Mononuclear cell (primary cell): ENCODE measurements around the gene HCN3. TPM values are rescaled to one million over a fixed set of nuclear protein-coding genes. Genes with fewer than 3 reads are reported as not detected.
"Not testable (repeated sequence)": the region's sequence is repeated elsewhere in the genome, so short reads cannot be mapped to it uniquely, and the experiment has no call there.

Experiments used
- H3K27me3 ChIP-seq: 2 replicates; pipeline ENCODE4 v1.6.0; 2011; ENCODE audit warnings: low read length, control low read depth; ENCODE audit not compliant: insufficient read depth
- H3K4me1 ChIP-seq: 2 replicates; pipeline ENCODE4 v1.5.1; 2011; ENCODE audit warnings: mild to moderate bottlenecking, low read length, control low read depth; ENCODE audit not compliant: insufficient read depth
- H3K4me3 ChIP-seq: 2 replicates; pipeline ENCODE4 v1.5.1; 2011; ENCODE audit warnings: mild to moderate bottlenecking, low read length, moderate library complexity
- H3K9me3 ChIP-seq: 2 replicates; pipeline ENCODE4 v1.5.1; 2011; ENCODE audit warnings: low read depth, mild to moderate bottlenecking, control low read depth, low read length
- total RNA-seq: library from RNA; depleted of rRNA; stranded (reverse); fragments of >200 nt; gene quantifications from one replicate; pipeline ENCODE4 v1.2.3, GENCODE V29; 2012

The HCN3 gene
- total RNA-seq, 1 donor = 0.21 TPM

- Histone ChIP-seq H3K4me1 (no peaks in the 10 kb centered on the region), H3K4me3 (no peak overlapping the region), H3K9me3 (no peaks in the 10 kb centered on the region), H3K27me3 (no peaks in the 10 kb centered on the region)
Measured at GRCh38 chr1:155286544-155286943, 9.3 kb downstream of the HCN3 start.

GRCh38 chr1:155287987-155288543 lies 10.8 kb downstream of the HCN3 start:
- H3K9me3 ChIP-seq = no peaks in the 10 kb centered on the region
- no peaks in the 10 kb centered on the region for H3K4me1 ChIP-seq
- no peak overlapping the region for H3K4me3 ChIP-seq
- H3K27me3 ChIP-seq = no peaks in the 10 kb centered on the region

DNA sequence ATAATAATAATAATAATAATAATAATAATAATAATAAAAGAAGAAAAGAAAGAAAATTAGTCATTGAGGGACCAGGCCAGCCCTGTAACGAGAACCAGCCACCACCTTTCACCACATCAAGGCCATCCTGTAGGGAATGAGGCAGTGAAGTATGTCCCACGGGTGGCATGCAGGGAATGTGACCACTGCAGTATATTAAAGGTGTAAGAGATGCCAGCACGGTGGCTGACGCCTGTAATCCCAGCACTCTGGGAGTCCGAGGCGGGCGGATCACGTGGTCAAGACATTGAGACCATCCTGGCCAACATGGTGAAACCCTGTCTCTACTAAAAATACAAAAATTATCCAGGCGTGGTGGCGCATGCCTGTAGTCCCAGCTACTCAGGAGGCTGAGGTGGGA lies 13.7 kb downstream of the HCN3 start:
- H3K4me3 ChIP-seq, H3K9me3 ChIP-seq, H3K4me1 ChIP-seq: not testable (repeated sequence)
- H3K27me3 ChIP-seq = peaks cover 20% of the 10 kb centered on the region

- Histone ChIP-seq H3K9me3 (no peaks in the 10 kb centered on the region), H3K4me1 (peaks cover 4% of the 10 kb centered on the region), H3K27me3 (peaks cover 23% of the 10 kb centered on the region), H3K4me3 (no peak overlapping the region)
Measured at GRCh38 chr1:155293086-155293749, 16.0 kb downstream of the HCN3 start.

GRCh38 chr1:155294520-155295182 lies 17.4 kb downstream of the HCN3 start:
- H3K9me3 ChIP-seq = no peaks in the 10 kb centered on the region
- peaks cover 23% of the 10 kb centered on the region for H3K27me3 ChIP-seq
- H3K4me3 ChIP-seq = no peak overlapping the region
- H3K4me1 ChIP-seq = peaks cover 4% of the 10 kb centered on the region

DNA sequence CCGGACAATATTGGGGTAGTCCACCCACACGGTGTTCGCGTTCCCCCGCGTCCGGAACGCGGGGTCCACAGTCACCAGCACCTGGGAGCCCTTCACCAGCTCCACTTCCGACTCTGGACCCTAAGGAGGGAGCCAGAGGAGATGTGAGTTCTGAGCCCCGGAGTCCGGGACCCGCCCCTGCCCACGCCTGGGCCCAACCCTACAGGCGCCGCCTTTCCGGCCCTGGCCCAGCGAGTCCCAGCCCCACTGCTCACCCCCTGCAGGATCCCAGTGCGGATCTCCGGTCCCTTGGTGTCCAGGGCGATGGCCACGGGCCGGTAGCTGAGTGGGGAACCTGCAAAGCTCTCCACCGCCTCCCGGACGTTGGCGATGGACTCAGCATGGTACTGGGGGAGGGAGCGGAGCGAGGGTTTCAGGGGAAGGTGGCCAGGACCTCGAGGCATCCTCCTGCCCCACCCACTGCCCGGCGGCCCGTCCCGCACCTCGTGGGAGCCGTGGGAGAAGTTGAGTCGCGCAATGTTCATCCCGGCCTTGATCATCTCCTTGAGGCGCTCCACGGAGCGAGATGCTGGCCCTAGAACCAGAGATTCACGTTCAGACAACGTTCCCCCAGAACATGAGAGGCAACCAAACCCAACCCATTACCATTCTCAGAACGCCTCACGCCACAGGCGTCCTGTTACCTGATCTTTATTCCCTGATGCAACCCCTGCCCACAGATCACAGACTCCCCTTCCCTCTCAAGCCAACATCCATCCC lies 18.1 kb downstream of the HCN3 start:
- Histone ChIP-seq H3K9me3 (no peaks in the 10 kb centered on the region), H3K4me1 (peaks cover 4% of the 10 kb centered on the region), H3K27me3 (peaks cover 23% of the 10 kb centered on the region), H3K4me3 (no peak overlapping the region)

GRCh38 chr1:155295942-155296267 lies 18.6 kb downstream of the HCN3 start:
- Histone ChIP-seq H3K27me3 (peaks cover 23% of the 10 kb centered on the region), H3K4me1 (peaks cover 4% of the 10 kb centered on the region), H3K9me3 (no peaks in the 10 kb centered on the region), H3K4me3 (no peak overlapping the region)

DNA sequence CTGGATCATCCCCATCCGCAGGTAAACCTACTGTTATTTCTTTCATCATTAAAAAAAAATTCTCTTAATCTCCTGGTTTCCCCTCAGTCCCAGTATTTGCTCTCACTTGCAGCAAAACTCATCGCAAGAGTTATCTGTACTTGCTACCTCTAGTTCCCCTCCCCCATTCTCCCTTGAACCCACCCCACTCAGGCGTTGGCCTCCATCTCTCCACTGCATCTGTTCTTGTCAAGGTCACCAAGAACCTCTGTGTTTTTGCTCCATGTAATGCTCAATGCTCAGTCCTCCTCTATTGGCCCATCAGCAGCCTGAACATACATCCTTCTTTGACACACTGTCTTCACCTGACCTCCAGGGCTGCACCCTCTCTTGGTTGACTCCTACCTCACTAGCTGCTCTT lies 19.4 kb downstream of the HCN3 start:
- H3K9me3 ChIP-seq = no peaks in the 10 kb centered on the region
- peaks cover 4% of the 10 kb centered on the region for H3K4me1 ChIP-seq
- peaks cover 23% of the 10 kb centered on the region for H3K27me3 ChIP-seq
- H3K4me3 ChIP-seq = no peak overlapping the region

DNA sequence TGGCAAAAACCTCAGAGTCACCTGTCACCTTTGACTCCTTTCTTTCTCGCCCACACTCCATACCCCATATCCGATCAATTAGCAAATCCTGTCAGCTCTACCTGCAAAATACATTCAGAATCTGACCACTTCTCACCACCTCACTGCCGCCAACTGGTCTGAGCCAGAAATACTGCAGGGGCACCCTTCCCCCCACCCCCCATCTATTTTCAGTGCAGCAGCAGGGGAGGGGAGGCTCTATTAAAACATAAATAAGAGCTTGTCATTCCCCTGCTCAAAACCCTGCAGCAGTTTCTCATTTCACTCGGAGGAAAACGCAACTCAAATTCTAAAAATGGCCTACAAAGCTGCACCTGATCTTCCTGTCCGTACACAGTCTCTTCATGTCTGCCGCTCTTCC lies 20.1 kb downstream of the HCN3 start:
- Histone ChIP-seq H3K4me1 (peaks cover 4% of the 10 kb centered on the region), H3K4me3 (no peak overlapping the region), H3K27me3 (peaks cover 23% of the 10 kb centered on the region), H3K9me3 (no peaks in the 10 kb centered on the region)

DNA sequence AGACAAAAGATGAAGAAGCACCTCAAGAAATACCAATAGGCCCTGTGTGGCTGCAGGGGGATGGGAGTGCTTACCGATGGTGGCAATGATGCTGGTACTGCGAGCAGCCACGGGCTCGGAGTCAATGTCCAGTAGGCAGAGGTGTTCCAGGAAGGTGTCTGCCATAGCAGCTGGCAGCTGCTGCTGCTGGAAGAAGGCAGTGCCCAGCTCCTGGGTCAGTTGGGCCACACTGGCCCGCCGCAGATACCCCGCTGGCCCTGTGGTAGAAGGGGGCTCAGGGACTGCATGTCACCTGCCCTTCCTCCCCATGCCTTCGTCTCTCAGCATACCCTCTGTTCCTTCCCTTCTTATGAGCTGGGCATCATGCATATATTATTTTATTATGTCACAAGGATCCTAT lies 22.8 kb downstream of the HCN3 start:
- Histone ChIP-seq H3K4me3 (no peak overlapping the region), H3K4me1 (peaks cover 3% of the 10 kb centered on the region), H3K9me3 (no peaks in the 10 kb centered on the region), H3K27me3 (peaks cover 12% of the 10 kb centered on the region)

DNA sequence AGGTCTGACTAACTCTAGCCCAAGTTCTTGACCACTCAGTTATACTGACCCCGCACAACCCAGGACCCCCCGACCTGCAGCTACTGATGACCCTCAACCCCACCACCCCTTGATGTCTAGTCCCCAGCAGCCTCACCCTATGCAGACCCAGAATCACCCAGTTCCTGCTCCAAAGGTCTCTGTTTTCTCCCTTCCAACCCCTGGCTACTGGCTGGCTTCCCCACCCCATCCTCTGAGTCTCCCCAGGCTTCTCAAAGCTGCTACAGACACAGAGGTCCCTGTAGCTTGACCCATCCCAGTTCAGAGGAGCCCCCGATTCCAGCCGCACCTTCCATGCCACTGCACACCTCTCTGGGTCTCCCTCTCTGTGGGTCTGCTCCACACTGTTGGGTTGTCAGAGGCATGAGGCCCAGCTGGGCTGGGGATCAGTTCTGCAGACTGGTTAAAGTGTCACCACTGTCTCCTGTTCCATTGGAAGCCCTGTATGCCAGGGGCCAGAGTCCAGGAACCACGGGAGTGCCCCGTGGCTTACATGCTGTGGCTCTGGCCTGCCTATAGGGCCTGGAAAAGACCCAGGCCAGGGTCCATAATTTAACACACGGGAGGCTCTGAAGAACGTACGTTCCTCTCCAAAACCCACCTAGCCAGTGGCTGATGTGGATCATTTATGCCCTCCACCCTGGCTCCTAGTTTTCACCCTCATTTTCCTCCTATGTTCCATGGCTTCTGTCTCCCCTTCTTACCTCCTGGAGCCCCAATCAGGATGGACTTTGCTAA lies 23.5 kb downstream of the HCN3 start:
- Histone ChIP-seq H3K4me3 (no peak overlapping the region), H3K27me3 (peaks cover 6% of the 10 kb centered on the region), H3K9me3 (no peaks in the 10 kb centered on the region), H3K4me1 (no peaks in the 10 kb centered on the region)

DNA sequence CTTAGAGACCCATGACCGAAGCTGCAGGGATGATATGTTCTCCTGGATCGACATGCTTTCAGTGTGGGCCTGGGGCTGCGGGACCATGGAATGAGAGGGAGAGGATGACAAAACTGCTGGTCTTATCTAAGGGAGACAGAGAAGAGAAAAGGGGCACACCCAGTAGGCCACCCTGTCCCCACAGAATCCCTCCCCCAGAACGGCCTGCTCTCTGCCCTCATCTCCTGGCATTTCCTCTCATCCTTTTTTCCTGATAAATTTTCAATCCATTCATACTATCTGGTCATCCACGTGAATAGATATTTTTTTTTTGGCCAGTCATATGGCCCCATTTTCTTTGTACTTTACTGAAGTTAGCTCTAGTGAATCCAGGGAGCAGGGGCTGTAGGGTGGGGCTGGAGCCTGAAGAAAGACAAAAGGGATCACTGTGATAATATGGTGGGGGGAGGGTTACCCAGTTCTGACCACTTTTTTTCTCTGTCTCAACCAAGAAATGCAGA lies 24.1 kb downstream of the HCN3 start, which contains the start of gene PKLR:
TSS of gene PKLR (minus strand) at position 97 of the 500 bp plus-strand sequence. CDS start at position 54, 43 bp downstream.
- H3K27me3 ChIP-seq = peaks cover 2% of the 10 kb centered on the region
- H3K4me3 ChIP-seq = no peak within 1 kb of the TSS
- no peaks in the 10 kb centered on the region for H3K4me1 ChIP-seq
- H3K9me3 ChIP-seq = no peaks in the 10 kb centered on the region

GRCh38 chr1:155304558-155305063 lies 27.3 kb downstream of the HCN3 start:
- H3K27me3 ChIP-seq = no peaks in the 10 kb centered on the region
- H3K4me1 ChIP-seq = peaks cover 15% of the 10 kb centered on the region
- no peak overlapping the region for H3K4me3 ChIP-seq

GRCh38 chr1:155305881-155306391 lies 28.7 kb downstream of the HCN3 start:
- Histone ChIP-seq H3K4me1 (peaks cover 25% of the 10 kb centered on the region), H3K27me3 (no peaks in the 10 kb centered on the region), H3K4me3 (no peak overlapping the region), H3K9me3 (no peaks in the 10 kb centered on the region)

More at GRCh38 chr1:155304558-155305063, 27.3 kb downstream of the HCN3 start:
- H3K9me3 ChIP-seq = no peaks in the 10 kb centered on the region
